GM12864 (cell line): ENCODE measurements around the gene CLEC14A.

ENCODE experiments used
- DNase-seq: peaks from one replicate; pipeline ENCODE4 v3.0.0-alpha.2; 2011; ENCODE audit warnings: low read depth
- H3K4me3 ChIP-seq: 2 replicates; pipeline ENCODE4 v1.5.1; 2011; ENCODE audit warnings: mild to moderate bottlenecking, low read depth, low read length, control low read depth
- CTCF ChIP-seq: IDR thresholded peaks from 2 replicates; pipeline ENCODE4 v1.5.1; 2011; ENCODE audit warnings: low read depth, mild to moderate bottlenecking, moderate library complexity, low read length, control low read depth, inconsistent platforms; ENCODE audit errors: missing control alignments

CLEC14A gene

GRCh38 chr14:38210587-38211216, 45.2 kb downstream of the CLEC14A start:
- DNase-seq = no peak
- no peak overlapping the region for H3K4me3 ChIP-seq
- no peak for TF ChIP-seq CTCF

- no peak for TF ChIP-seq CTCF
- no peak overlapping the region for H3K4me3 ChIP-seq
- DNase-seq = no peak
These were observed 46.0 kb downstream of the CLEC14A start for GRCh38 chr14:38209572-38210557.

GRCh38 chr14:38208618-38209562, 47.0 kb downstream of the CLEC14A start:
- TF ChIP-seq CTCF = no peak
- no peak overlapping the region for H3K4me3 ChIP-seq
- no peak for DNase-seq

GRCh38 chr14:38207736-38208617, 47.9 kb downstream of the CLEC14A start, which contains the start of gene SSTR1:
Gene SSTR1 (plus strand): TSS chr14:38207904. CDS start chr14:38209390, 1,486 bp downstream.
- no peak for DNase-seq
- TF ChIP-seq CTCF = no peak
- no peak within 1 kb of the TSS for H3K4me3 ChIP-seq

- TF ChIP-seq CTCF = no peak
- no peak for DNase-seq
- H3K4me3 ChIP-seq = no peak overlapping the region
These were observed 48.5 kb downstream of the CLEC14A start for GRCh38 chr14:38207377-38207735.
